Epidermal melanocyte (primary cell): ENCODE results near the gene KLHDC8A.
"Not testable (repeated sequence)": the region's sequence is repeated elsewhere in the genome, so short reads cannot be mapped to it uniquely, and the experiment has no call there.

Experiments
- DNase-seq: peaks from one replicate; pipeline ENCODE4 v3.0.0; 2011; ENCODE audit warnings: low spot score; ENCODE audit not compliant: insufficient read length

The KLHDC8A gene, protein sequence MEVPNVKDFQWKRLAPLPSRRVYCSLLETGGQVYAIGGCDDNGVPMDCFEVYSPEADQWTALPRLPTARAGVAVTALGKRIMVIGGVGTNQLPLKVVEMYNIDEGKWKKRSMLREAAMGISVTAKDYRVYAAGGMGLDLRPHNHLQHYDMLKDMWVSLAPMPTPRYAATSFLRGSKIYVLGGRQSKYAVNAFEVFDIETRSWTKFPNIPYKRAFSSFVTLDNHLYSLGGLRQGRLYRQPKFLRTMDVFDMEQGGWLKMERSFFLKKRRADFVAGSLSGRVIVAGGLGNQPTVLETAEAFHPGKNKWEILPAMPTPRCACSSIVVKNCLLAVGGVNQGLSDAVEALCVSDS

DNA sequence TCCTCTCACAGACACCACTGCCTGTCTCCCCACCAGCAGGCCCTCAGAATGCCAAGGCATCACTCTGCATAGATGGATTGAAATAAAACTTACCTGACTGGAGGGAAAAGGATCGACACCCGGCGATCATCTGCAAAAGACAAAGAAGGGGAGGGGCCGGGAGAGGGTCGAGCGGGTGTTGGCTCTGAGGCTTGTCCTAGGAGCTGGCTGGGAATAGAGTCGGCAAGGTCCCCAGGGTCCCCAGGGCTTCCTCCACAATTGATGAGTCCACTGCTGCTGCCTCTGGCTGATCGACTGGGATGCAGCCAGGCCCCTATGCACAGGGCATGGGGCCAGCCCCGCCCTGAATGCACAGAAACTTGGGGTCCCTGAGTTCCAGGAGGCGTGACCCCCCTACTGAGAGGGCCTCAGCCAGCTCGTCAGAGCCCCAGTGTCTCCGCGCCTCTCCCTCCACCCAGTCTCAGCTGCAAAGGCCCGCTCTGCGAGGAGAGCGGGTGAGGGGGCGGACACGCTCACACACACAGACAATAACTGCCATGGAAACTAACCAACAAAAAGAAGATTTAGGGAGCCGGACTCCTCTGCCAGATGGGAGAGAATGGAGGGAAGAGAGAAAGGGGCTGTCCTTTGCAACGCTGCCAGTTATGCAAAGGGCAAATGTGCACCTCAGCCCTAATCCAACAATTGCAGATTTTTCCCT lies at the start of gene KLHDC8A:
Gene KLHDC8A, minus strand, starts transcription at position 483 of the 700 bp plus-strand sequence. CDS start 13,318 bp downstream, outside the sequence.
- DNase-seq, result no peak

DNA sequence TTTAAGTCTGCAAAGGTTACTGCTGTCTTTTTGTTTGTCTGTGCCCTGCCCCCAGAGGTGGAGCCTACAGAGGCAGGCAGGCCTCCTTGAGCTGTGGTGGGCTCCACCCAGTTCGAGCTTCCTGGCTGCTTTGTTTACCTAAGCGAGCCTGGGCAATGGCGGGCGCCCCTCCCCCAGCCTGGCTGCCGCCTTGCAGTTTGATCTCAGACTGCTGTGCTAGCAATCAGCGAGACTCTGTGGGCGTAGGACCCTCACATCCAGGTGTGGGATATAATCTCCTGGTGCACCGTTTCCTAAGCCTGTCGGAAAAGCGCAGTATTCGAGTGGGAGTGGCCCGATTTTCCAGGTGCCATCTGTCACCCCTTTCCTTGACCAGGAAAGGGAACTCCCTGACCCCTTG lies 49.5 kb upstream of the KLHDC8A start:
- not testable (repeated sequence) for DNase-seq

DNA sequence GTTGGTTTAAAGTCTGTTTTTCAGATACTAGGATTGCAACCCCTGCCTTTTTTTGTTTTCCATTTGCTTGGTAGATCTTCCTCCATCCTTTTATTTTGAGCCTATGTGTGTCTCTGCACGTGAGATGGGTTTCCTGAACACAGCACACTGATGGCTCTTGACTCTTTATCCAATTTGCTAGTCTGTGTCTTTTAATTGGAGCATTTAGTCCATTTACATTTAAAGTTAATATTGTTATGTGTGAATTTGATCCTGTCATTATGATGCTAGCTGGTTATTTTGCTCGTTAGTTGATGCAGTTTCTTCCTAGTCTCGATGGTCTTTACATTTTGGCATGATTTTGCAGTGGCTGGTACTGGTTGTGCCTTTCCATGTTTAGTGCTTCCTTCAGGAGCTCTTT lies 47.8 kb upstream of the KLHDC8A start:
- not testable (repeated sequence) for DNase-seq

DNA sequence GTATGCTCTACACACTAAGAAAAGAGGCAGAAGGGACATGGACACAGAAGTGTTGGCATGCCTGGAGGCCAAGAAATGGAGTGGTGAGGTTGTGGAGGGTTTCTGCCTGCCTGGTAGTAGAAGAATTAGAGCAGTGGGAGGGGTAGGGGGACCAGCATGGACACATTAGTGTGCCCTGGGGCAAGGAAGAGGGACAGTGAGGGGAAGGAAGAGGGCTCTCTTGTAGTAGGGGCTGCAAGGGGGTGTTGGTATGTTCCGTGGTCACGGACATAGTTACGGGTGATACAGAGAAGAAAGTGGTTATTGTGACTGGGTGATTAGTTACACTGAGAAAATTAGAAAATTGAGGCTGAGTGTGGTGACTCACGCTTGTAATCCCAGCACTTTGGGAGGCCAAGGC lies 41.9 kb upstream of the KLHDC8A start:
- DNase-seq, result no peak

DNA sequence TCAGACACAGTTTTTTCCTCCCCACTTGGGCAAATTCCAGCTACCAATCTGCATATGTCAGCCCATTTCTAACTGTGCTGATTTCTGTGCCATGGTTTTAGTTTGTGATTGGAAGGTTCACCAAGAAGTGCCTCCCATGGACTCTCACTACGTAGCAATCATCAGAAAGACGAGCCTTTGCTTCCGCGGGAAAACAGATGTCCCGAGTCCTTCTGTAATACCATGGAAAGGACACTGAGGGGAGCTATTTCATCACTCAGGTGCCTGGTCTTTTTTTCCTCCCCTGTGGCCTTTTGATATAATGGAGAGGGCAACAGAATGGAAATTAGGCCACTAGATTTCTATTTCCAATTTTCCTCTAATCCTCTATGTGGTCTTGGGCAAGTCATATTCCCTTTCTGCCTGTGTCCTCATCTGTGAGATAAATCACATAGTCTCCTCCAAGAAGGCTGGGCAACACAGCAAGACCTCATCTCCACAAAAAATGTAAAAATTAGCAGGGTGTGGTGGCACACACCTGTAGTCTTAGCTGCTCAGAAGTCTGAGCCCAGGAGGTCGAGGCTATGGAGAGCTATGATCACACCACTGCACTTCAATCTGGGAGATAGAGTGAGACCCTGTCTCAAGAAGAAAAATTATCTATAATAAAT lies 40.4 kb upstream of the KLHDC8A start:
- DNase-seq, result no peak

DNA sequence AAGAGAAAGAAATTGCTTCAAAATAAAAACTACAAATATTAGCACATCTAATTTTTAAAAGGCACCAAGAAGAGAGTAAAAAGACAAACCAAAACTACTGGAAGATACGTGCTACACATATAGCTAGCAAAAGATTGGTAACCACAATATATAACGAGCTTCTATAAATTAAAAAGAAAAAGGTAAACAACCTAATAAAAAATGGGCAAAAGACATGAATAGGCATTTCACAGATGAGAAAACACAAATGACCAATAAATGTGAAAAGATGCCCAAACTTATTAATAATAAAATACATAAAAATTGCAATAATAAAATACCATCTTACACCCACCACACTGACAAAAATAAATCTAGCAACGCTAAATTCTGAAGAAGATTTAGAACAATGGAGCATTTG lies 38.9 kb upstream of the KLHDC8A start:
- no peak for DNase-seq

DNA sequence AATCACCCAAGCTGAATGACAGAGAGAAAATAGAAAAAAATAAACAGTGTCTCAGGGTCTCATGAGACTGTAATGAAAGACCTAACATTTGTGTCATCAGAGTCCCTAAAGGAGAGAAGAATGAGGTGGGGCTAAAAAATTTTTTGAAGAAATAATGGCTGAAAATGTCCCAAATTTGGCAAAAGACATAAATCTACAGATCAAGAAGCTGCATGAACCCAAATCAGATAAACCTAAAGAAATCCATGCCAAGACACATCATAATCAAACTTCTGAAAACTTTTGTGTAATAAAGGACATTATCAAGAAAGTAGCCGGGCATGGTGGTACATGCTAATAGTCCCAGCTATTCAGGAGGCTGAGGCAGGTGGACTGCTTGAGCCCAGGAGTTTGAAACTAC lies 35.9 kb upstream of the KLHDC8A start:
- no peak for DNase-seq

DNA sequence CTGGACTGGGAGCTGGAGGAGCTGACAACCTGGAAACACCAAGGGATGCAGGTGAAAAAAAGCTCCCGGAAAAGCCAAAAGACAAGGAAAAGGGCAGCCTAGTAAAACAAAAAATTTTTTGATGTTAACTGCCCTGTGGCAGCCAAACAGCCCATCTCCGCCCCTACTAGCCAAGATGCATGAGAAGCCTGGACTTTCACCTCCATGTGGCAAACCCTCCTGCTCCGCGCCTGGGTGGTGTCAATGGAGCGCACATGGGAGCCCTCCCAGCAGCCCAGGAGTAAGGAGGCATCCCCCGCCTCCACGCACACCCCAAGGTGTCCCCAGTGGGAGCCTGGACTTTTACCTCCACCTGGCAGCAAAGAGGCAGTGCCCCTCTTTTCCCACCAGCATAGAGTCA lies 34.7 kb upstream of the KLHDC8A start:
- no peak for DNase-seq

DNA sequence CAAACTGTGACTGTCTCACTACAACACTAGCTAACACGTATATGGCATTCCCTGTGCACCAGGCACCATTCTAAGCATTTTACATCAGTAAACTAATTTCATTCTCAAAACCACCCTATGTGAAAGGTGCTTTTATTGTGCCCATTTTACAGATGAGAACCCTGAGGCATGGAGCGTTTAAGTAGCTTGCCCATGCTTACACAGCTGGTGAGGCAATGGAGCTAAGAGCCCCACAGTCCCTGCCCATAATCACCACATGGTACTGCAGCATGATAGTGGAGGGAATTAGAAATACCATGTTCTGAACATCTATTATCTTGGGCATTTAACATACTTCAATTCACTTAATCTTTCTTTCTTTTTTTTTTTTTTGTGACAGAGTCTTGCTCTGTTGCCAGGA lies 31.1 kb upstream of the KLHDC8A start:
- DNase-seq, result no peak

DNA sequence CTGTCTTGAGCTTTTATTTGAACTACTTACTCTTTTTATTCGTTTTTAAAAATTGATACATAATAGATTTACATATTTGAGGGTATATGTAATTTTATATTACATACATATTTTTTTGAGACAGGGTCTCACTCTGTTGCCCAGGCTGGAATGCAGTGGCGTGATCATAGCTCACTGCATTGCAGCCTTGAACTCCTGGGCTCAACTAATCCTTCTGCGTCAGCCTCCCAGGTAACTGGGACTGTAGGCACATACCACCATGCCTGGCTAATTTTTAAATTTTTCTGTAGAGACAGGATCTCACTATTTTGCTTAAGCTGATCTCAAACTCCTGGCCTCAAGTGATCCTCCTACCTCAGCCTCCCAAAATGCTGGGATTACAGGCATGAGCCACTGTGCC lies 26.3 kb upstream of the KLHDC8A start:
- DNase-seq, result not testable (repeated sequence)

DNA sequence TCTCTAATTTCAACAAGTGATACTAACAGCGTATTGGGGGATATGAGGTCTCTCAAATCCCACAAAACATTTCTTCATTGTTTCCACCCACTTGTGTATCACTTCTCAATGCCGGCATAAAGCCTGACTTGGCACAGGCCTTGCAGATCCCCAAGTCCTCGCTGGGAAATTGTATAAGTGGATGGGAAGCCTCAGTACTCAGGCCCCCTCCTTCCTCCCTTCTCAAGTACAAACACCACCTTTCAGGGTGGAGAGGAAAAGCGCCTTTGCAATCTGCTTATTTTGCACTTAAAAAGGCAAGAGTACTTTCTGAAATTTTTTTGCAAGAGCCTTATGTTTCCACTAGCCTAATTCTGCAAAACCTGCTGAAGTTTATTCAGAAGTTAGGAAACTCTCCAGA lies 25.8 kb upstream of the KLHDC8A start:
- DNase-seq, result no peak

DNA sequence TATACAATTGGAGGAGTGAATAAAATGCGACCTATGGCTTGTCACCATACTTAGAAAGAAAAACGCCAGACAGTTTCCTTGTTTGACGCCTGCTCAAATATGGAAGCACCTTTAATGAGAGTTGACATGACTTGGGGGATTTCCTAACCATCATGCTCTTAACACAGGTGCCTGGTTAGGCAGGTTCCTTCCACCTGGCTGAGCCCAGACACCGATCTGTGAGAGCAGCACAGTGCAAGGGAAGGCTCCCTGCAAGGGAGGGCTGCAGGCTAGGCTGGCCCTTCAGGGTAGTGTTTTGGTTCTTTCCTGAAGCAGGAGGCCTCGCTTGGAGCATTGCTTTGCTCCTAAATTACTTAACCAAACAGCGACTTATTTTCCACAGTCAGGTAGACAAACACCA lies 24.6 kb upstream of the KLHDC8A start:
- DNase-seq, result no peak

DNA sequence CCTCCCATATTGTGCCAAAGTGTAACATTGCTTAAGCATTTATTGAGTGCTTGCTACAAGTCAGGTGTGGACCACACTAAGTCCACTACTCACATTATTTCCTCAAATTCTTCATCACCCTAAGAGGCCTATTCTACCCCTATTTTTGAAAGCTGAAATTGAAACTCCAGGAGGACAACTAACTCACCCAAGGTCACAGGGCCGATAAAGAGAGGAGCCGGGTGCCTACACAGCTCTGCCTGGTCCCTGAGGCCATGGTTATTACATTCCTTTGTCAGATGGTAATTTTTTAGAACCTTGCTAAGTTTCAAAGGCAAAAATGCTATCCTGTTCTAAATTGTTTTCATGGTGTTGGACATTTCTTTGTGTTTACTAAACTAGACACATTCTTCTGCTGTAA lies 24.2 kb upstream of the KLHDC8A start:
- DNase-seq, result no peak

DNA sequence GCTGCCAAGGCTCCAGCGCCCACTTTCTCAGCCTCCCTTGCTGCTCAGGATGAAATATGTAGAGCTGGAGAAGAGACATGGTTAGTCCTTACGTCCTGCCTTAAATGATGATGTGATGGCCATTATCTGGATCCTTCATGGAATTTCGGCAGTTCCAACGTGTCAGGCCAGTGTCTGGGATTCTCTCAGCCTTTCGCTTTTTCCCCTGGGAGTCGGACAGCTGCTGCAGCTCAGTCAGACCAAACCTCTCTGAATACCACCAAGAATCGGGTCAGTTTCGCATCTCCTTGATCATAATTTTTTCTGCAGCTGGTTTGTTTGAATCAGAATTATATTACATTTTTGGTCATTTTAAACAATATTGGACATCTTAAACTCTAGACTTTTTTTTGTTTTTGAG lies 22.3 kb upstream of the KLHDC8A start:
- DNase-seq, result no peak

DNA sequence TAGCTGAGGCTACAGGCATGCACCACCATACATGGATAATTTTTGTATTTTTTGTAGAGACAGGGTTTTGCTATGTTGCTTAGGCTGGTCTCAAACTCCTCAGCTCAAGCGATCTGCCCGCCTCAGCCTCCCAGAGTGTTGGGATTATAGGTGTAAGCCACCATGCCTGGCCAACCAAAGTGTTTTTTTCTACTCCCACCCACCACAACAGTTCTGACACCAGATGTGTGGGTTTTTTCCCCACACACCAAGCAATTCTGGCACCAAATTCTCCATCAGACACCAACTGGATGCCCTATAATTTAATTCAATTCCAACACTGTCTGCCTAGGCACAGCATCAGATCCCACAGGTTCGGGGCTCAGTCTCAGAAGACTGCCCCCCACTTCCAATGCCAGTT lies 20.6 kb upstream of the KLHDC8A start:
- DNase-seq, result no peak

DNA sequence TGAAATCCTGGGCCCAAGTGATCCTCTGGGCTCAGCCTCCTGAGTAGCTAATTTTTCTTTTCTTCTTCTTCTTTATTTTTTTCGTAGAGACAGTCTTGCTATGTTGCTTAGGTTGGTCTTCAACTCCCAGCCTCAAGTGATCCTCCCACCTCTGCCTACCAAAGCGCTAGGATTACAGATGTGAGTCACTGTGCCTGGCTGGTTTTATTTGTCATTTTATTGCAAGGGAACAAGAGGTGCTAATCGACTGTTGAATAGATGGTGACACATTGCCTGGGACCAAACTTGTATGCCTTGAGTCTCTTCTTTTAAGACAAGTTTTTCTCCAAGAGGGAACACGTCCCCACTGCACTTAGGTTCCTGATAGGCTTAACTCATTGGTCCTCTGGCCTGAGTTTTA lies 20.0 kb upstream of the KLHDC8A start:
- DNase-seq, result no peak

DNA sequence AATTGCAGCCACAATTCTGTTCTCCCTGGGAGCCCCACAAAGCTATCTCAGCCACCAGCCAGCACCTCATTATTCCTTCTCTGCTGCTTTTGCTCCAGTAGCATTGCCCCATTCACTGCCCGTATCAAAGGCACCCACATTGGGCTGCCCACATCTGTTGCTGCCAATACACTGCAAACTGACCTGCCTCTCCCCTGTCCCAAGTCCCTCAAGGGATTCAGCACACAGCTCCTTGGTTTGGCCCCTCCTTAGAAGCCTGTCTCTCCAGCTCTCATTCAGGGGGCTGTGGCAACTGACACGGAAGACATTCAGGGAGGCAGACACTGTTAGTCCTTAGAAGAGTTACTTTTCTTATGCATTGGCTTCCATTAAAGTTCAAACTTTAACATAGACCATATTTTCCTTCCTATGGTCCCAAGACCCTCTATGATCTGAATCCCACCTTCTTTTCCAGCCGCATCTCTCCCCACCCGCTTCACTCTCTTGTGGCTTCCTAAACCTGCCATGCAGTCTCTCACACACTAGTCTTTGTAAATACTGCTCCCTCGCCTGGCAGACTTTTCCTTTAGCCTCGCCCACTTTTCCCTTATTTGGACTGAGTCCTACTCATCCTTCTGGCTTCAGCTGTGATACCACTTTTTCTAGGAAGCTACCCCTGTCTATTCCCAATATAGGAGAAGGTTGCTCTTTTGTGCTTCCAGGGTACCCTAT lies 19.3 kb upstream of the KLHDC8A start:
- DNase-seq, result peak; percentile 51

DNA sequence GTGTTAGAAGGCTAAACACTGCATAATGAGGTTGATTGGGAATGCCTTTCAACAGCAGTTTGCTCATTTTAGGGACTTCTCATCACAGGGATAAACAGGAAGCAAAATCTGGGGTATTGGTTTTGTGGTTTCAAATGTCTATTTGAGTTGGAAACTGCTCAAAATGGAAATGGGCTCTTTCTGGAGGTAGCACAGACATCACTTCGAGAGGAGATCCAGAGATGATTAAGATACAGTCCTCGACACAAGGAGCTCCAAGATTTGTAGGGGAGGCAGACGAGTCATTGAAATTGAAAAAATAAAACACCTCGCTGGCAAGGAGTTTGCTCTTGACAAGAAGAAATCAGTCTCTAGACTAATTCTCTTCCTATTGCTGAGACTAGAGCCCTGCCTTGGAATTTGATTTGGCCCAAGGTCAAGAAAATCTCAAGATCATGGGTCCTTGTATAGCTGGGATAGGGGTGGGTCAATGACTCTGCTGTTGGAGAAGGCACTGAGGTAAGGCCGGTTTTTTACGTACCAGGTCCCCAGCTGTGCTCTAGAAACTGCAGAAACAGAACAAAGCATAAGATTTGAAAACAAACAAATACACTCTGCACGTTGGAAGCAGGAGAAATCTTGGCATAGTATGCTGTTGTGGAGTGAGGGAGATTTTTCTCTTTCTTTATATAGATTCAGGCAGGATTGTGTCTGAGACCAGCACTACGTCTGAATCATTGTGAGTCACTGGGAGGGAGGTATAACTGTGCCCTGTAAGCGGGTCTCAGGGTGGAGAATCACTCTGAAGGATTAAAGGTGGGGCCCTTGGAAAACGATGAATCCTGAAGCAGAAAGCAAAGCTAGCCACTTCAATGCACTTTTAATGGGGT lies 17.7 kb upstream of the KLHDC8A start:
- DNase-seq, result no peak

DNA sequence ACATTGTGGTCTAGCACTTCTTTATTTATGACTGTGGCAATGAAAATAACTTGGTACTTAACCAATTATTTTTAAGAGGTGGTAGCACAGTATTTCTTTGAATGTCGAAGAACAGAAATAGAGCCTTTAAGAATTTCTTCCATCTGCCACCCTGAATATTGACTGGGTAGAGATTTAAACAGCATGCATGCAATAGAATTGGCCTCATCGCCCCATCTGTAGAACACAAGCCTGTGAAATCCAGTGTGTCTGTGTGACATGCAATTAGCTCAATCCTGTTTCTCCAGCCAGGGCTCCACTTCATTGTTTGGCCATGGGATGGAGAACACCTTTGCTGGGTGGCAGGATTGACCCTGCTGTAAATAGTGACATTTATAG lies 17.1 kb upstream of the KLHDC8A start:
- DNase-seq, result no peak

DNA sequence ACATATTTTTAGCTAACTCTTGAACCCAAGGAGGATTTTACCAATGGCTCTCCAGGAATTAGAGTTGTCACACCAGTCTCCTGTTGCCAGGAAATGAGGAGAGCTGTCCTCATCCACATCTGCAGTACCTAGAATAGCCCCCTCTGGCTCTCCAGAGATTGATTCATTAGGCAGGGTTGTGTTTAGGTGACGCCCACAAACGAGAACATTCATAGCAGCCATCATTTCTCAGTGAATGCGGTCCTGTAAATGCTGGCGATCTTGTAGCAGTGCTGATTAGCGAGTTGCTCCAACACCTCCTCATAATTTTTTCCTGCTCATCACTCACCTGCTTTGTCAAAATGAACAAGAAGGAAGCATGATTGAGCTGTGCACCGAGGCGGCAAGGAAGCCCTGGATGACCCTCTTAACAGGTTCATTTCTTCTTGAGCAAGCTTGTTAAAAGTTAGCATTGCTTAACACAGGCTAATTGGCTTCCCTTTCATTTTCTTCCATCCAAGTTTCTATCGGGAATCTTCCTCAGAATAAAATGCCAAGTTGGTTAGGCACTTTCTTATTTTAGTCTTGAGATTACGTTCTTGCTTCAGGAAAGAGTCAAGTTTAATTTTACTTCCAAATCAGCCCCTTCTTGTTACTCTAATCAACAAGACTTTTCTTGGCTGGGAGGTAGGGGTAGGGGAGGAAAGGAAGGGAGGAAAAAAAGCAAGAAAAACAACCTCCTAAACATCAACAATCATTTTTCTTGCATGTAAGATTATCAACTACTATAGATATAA lies 16.5 kb upstream of the KLHDC8A start:
- DNase-seq, result no peak
